Measurements from ENCODE around the gene ELOVL7.
A peak's percentile ranks its signal among the peaks of the same experiment; 100 is the strongest.
"Not testable (repeated sequence)": the region's sequence is repeated elsewhere in the genome, so short reads cannot be mapped to it uniquely, and the experiment has no call there.

The ELOVL7 gene

DNA sequence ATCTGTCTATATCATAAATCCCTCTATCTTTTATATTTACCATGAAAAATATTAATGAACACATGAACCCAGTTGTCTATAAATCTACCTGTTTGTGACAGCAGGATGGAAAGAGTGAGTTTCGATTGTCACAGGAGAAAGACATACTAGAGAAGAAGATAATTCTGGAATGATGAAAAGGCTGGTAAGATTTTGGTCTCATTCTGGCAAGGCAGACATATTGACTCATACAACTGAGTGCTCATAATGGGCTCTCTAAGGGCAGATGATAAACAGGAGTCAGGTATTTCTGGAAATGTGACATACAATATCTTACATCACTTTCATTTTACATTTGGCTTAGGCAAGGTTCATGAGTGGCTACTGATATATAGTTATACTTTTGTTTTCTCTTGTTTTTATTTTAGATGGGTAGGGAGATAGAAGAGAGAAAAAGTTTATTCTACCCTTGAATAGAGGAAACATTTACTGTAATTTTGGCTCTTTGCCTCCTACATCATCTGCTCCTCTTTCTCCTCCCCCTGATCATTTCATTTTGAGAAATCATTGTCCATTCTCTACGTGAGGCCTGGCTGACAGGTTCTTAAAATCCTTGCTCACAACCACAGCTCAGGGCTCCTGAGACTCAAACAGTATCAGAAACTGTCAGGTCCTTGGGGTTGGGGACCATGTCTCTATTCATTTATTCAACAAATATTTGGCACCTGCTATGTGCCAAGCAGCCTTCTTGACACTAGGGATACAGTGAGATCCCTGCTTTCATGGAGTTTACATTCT is 14.4 kb downstream of the ELOVL7 start:
- no peak for DNase-seq
- no peak for ATAC-seq

DNA sequence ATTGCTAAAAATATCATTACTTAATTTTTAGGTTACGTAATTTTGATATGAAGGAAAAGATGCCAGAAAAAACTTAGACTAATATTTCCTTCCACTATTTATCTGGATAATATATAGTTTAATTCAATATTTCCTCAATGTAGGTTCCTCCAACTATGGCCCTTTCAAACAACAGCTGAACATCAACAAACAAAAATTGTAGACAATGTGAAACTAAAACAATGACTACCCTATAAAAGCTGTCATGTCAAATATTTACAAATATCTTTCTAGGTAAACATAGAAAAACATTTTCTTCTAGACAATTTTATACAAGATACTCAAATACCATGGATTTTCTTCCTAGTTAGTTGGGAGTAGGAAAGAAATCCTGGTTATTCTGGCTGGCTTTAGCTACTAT is 16.9 kb downstream of the ELOVL7 start:
- DNase-seq (no peak), ATAC-seq (no peak)

DNA sequence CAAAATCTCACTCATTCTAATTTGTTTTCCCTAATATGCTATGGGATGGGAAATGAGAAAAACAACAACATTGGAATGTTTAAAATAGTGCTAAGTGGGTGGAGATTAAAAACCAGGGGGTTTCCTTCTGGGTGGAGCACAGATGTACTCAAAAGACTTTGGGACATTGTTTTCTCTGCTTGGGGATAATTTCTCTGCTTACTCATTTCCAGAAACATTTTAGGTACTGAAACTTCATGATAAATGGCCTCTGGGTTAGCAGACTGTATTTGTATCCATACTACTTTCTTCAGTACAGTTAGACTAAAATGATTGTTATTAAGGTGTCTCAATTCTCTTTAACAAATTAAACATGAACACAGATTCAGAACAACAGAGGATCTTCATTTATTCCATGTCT is 17.4 kb downstream of the ELOVL7 start:
- ATAC-seq (no peak), DNase-seq (no peak)

DNA sequence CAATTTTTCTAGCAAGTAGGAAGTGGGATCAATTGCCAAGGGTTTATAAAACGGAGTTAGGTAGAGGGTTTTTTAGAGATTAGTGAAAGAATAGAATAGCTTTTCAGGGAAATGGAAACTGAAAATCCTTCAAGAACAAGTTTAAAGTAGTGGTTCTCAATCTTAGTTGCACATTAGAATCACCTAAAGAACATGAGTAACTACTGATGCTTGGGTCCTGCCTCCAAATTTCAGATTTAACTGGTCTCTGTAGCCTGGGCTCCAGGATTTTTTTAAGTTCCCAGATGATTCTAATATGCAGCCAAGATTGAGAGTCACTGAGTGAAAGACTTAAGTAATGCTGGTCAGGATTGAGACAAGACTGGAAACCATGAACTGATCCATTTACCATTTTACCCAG is 20.5 kb downstream of the ELOVL7 start:
- ATAC-seq, result no peak
- no peak for DNase-seq

DNA sequence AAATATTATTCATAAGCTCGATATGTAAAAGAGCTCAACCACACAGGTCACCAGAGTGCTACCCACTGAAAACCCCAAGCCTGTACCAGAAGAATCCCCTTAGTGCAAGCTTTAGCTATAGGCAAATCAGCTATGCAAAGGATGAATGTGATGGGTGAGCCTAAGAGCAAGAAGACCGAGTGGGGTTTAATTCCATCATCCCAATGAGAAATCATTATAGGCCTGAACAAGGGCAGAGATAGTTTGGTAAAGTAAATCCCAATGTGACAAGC is 21.8 kb downstream of the ELOVL7 start:
- DNase-seq (no peak), ATAC-seq (peak; percentile 32)

DNA sequence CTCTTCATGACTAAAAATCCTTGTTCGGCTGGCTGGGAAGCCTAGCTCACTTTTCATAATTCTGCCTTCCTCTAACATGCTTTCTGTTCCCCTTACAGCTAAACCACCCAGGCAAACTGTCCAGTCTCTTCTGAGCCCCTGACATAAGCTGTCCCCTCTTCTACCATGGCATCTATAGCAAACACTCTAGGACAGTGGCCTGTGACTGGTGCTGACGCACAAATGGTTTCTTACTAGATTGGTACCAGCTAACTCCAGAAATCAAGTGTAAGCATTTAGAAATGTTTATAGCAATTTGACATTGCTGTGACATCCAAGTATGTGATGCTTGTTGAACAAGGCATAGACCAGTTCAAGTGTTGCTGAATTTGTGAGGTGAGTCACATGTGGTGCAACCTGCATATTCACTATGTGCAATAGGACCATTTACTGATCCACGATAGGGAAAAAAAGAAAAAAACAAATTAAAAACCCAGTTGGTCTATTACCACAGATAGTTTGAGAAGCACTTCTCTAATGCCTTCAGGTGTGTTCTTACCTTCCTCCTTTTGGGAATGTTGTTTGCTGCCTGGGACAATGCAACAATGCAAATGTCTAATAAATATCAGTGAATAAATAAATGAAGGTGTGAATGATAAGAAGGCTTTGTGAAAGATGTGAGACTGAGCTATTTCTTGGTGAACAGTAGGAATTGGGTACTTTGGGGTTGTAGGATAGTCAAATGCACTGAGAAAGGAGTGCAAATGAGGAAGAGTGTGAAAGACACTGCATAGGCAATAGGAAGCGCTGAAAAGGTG is 22.4 kb downstream of the ELOVL7 start:
- DNase-seq (no peak), ATAC-seq (no peak)

DNA sequence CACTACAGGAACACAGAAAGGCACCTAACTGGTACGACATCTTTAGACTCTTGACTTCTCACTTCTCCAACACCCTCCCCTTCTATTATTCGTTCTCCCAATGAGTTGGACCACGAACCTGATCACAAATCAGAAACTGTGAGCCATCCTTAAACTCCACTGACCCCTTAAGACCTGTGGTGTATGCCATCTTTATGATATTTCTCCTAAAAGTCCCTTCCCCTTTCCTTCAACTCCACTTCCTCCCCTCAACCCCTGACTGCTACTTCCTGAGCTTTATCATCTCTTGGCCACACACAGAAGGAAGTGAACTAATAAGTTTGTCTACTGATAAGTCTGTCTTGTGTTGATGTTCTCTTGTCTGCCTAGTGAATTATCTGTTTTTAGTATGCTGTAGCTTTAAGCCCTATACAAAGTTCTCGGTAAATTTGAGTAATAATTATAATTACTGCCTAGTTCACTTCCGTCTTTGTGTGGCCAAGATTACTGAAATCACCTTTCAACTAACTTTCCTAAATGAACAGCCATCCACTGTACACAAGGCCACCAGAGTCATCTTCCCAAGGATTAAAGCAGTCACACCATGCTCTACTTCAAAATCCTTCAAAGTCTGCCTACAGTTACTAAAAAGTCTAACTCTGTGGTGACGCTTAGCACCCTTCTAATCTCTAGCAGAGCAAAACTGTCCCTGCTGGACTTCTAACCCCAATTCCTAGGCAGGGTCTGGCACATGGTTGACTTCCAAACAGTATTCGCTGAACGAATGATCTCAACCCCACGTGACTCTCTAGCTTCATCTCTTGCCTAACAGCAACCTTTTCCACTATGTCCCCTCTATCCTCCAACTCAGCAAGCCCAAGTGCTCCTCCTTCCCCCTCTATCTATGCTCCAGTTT is 23.2 kb downstream of the ELOVL7 start:
- DNase-seq (no peak), ATAC-seq (no peak)

DNA sequence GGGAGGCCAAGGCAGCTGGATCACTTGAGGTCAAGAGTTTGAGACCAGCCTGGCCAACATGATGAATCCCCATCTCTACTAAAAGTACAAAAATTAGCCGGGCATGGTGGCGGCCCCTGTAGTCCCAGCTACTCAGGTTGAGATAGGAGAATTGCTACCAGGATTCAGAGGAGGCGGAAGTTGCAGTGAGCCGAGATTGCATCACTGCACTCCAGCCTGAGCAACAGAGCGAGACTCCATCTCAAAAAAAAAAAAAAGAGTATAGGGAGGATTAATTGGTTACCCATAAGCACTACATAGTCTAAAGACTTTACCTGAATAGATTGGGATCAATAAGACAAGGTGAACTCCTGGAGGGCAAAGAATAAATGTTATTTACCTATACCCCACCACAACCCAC is 27.9 kb downstream of the ELOVL7 start:
- ATAC-seq, DNase-seq: not testable (repeated sequence)

DNA sequence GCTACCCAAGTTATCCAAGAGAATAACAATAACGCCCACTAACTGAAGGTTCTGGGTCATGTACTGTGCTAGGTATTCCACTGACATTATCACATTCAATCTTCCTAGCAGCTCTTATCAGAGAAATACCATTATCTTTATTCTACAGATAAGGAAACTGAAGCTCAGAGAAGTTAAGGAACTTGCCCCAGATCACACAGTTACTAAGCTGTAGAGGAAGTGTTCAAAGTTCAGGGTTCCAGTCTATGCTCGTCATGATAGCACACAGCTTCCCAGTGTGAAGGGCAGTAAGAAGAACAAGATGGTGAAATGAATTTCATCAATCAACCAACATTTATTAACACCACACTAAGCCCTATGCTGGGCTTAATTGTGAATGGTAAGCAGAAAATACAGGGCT is 29.6 kb downstream of the ELOVL7 start:
- DNase-seq, result no peak
- no peak for ATAC-seq

DNA sequence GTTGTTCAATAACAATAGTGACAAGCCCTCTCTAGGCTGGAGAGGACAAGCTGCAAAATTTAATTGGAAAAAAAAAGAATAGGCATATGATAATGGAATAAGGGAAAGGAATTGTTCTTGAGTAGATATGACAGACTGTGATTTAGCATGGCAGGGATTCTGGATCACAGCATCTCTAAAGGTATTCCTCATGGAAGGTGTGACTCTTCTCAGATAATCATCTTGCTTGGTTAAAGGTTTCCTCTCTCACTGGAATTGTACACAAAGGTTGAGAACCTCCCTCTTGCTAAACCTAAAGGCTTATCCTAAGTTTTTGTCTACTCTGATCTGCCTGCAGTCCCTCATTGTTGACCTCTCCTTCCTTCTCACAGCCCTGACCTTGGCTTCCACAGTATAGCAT is 31.6 kb downstream of the ELOVL7 start:
- DNase-seq, result no peak
- no peak for ATAC-seq

DNA sequence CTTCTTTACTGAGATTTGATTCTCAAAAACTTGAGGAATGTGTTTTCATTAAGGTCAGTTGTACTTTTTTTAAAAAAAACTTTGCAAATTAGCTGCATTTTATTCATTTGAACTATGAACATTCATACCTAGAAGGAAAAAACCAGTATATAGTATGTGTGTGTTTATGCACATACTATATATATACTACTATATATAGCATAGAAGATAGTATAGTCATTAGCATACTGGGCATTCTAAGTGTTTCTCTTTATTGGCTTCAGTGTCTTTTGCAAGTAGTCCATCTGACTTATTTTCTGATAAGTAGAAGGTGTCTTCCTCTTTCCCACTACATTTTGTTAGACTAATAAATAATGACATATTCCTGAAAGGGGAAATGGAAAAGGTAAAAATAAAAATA is 33.0 kb downstream of the ELOVL7 start:
- no peak for DNase-seq

DNA sequence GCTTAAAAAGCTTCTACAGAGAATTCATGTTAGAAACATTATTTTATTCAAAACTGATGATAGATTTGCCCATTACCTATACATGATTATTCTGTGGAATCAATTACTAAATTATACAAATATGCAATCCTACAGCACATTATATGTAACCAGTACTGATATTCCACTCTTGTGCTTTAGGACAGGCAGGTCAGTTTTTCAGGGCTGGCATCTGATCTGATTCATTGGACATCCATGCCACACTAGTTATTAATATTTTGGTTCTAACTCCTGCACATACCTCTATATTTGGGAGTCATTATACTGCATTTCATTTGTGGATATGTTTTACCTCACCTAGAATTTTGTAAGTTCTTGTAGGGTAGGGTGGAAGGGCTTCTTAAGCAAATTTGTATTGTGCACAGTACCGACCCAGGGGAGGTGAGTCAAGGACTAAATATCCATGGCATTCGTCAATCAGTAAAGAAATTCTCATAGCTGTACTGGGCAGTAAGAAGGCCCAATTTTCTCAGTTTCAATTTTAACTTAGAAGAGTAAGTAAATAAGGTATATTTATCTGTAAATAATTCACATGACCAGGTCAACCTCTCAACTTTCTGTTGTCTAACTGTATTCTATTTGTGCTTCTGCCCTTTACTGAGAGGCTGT is 33.5 kb downstream of the ELOVL7 start:
- DNase-seq (no peak), ATAC-seq (no peak)

More for the DNA sequence above, 33.0 kb downstream of the ELOVL7 start:
- no peak for ATAC-seq

DNA sequence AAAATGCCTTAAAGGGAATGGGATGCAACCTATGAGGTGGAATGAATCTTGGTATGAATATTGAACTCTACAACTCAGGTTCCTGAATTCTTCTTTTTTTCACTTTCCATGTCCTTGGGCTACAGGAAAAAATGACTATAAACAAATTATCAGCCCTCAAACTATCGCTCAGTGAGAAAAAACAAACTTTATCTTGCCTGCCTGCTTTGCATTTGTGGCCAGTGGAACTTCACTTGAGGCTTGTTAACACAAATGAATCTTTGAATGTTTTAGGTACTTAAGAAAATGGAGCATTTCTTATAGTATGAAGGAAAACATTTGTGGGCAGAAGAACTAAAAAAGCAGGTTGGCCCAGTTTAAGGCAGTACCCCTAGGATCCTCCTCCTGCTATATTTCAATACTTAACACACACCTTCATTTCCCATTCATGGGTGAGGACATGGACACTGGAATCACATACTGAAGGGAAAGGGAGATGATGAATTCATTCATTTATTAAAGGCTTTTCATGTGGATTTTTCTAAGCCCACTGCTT is 34.1 kb downstream of the ELOVL7 start:
- ATAC-seq, result no peak
- no peak for DNase-seq

DNA sequence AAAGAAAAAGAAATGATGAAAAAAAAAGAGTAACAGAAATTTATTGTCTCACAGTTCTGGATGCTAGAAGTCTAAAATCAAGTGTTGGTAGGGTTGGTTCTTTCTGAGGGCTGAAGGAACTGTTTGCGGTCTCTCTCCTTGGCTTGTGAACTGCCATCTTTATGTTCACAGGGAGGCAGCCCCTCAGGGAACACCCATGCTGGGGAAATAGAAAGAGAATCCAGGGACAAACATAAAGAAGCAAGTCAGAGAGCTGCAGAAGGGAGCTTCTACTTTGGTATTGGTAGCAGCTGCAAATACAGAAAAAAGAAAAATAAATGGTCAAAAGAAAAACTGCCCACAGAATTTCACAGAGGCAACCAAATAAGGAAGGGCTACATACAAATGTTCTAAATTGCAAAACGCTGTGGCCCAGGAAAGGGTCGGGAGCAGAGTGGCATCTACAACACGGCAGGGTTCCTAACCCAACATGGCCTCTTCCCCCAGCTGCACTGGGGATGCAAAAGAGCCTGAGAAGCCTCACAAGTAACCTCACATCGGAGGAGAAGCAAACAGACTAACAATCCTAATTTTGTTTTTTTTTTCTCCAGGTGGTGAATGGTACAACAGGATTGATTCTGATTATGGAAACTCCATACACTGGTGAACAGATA is 37.4 kb downstream of the ELOVL7 start:
- ATAC-seq, result no peak
- DNase-seq, result no peak

DNA sequence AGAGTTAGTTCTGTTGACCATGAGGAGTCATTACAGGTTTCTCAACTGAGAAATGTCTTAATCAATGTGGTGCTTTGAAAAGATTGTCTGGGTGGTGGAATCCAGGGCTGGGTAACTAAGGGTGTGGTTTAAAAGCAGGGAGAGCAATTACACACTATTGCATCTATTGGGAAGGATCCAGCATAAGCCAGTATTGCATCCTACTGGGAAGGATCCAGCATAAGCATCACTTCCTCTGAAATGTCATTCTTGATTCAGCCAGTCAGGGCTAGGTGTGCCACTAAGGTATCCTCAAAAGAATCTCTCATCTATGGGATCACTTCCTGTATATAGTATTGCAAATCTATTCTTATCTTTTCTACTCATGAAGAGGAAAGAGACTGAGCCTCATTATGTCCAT is 38.6 kb downstream of the ELOVL7 start:
- DNase-seq (no peak), ATAC-seq (no peak)

DNA sequence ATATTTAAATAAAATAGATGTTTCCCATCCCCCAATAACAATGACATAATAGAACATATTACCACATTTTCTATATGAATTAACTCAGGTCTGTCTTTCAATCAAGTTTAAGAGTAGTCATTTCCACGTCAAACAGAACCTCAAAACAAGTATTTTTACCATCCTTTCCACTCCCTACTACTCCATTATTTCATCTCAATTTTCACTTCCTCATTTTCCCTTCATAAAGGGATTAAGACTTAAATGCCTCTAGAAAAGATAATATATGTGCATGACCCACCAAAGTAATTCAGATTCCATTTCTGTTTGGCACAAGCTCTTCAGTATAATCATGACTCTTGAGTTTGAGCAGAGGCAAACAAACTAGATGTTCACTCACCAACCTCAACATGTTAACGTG is 40.4 kb downstream of the ELOVL7 start:
- ATAC-seq (no peak), DNase-seq (no peak)

DNA sequence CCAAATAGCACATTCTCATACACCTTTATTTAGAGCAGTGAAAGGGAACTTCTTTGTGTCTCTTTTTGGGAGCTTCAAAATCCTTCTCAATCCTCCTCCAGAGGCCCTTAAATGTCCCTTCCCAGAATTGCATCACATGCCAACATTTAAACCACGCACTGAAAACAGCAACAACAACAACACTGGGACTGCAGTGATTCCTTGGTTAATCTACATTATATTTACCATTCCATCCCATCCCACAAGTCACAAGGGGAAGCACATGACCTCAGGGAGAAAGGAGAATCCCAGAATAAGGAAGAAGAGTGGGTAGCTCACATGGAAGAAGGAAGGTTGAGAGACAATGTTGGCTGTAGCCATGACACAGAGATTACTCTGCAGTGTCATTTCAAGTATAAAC is 41.1 kb downstream of the ELOVL7 start:
- ATAC-seq, result no peak
- DNase-seq, result no peak

DNA sequence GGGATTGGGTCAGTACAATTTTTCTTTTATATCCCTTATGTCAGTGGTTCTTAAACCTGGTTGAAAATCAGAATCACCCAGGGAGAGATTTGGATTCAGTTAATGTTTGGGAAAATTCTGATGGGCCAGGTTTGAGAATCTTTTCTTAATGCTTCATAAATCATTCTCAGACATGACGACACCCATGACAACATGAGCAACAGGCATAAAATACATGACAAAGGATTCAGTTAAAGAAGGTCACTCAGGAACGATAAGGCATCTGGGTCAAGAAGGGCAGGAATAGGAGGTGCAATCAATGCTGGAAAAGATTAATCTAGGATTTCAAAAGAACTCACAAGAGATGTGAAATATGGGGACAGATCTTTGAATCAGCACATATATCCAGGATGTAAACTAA is 41.8 kb downstream of the ELOVL7 start:
- DNase-seq, result no peak
- no peak for ATAC-seq

DNA sequence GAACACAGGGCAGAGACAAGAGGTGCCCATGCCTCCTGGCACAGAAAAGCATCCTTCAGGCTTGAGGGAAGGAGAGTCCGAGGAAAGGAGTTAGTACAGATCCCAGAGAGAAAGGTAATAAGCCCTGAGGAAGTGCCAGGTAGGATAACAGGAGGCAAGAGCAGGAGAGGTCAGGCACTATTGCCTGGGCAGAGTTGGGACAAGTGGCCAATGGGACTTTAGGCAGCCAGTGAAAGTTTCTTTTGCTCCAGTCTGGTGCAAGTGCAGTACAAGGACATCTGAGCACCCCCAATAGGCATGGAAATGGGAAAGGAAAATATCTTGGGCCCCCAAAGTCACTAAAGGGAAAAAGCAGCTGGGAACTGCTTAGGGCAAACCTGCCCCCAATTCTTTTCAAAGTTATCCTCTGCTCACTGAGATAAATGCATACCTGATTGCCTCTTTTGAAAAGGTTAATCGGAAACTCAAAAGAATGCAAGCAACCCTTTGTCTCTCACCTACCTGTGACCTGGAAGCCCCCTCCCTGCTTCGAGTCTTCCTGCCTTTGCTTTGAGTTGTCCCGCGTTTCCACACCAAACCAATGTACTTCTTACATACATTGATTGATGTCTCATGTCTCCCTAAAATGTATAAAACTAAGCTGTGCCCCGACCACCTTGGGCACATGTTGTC is 46.5 kb downstream of the ELOVL7 start:
- ATAC-seq, result no peak
- DNase-seq, result no peak

DNA sequence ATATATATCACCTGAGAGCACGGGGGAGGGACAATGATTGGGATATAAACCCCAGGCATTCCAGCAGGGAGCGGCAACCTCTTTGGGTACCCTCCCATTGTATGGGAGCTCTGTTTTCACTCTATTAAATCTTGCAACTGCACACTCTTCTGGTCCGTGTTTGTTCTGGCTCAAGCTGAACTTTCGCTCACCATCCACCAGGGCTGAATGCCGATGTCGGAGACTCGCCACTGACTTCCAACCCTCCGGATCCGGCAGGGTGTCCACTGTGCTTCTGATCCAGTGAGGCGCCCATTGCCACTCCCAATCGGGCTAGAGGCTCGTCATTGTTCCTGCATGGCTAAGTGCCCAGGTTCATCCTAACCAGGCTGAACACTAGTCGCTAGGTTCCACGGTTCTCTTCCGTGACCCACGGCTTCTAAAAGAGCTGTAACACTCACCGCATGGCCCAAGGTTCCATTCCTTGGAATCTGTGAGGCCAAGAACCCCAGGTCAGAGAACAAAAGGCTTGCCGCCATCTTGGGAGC is 48.6 kb downstream of the ELOVL7 start:
- not testable (repeated sequence) for ATAC-seq, DNase-seq

DNA sequence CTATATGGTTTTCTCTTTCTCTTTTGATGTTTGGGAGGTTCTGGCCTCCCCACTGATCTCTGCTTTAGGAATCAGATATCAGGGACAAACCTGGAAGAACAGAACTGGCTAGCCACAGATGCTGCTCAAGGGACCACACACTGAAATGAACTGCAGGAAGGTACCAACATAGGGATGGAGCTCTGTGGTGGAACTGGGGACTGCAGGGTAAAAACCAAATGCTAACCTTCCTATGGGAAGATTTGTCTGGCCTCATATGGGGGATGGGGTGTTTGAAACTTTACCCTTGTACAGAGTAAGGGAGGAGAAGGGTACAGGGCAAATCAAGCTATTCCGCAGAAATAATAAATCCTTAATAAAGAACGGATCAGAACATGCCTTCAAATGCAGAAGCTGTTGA is 49.4 kb downstream of the ELOVL7 start:
- ATAC-seq, result no peak
- no peak for DNase-seq
